Spleen (tissue), 7 donors: ENCODE data around the gene CTXN1.

ENCODE experiments used
- CTCF ChIP-seq, 11 experiments: fragments of 200-600 bp in 7 of 11; fragments of 450-650 bp in 4 of 11; sonication (generic) in 4 of 11; IDR thresholded peaks in 8 of 11; conservative IDR thresholded peaks in 3 of 11; 1 replicate in 7 of 11; 2 replicates in 4 of 11; pipeline versions ENCODE4 v1.4.0 to v1.8.0; 2016 to 2021; ENCODE audit warnings: antibody characterized with exemption in 11 of 11, inconsistent platforms in 4 of 11, mild to moderate bottlenecking in 1 of 11
- POLR2A ChIP-seq, 3 donors: fragments of 450-650 bp; IDR thresholded peaks; one replicate each; pipeline ENCODE4 v1.5.1; 2017; ENCODE audit warnings: antibody characterized with exemption in 3 of 3, mild to moderate bottlenecking in 1 of 3
- POLR2AphosphoS5 ChIP-seq, 3 donors: sonication (generic); formaldehyde crosslinking; IDR thresholded peaks; one replicate each; pipeline ENCODE4 v1.5.1; 2017; ENCODE audit warnings: antibody characterized with exemption in 3 of 3
- donor health status: DM: no; HTN: no; CAD: no; lungs with moderate emphysema.
- donor health status: DM: no; HTN: no; CAD: no.
- donor health status: DM: no; HTN: no; CAD: no.

DNA sequence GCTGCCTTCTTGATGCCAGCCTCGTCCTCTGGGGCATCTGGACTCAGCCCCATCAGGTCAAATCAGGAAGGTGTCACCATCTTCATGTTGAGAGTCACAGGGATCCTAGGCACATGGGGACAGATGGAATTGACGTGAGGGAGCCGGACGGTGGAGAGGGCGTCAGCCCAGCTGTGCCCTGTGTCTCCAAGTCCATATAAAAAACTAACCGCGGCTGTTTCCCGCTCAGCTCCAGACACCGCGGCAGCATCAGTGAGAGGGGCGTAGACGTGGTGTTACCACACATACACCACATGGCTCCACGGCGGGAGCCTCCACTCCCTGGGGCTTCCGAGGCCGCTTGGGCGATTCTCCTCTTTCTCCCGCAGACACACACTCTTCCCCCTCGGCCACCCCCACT lies 46.1 kb downstream of the CTXN1 start:
- TF ChIP-seq CTCF (IDR thresholded peaks at IDR 0.05 in 8 of 11, conservative IDR thresholded peaks at IDR 0.05 in 3 of 11) (no peak), POLR2AphosphoS5 (IDR thresholded peaks at IDR 0.05) (no peak), POLR2A (IDR thresholded peaks at IDR 0.05) (no peak)
